ENCODE measurements around the gene ZNF804A.
"Not testable (repeated sequence)": the region's sequence is repeated elsewhere in the genome, so short reads cannot be mapped to it uniquely, and the experiment has no call there.

Gene ZNF804A

DNA sequence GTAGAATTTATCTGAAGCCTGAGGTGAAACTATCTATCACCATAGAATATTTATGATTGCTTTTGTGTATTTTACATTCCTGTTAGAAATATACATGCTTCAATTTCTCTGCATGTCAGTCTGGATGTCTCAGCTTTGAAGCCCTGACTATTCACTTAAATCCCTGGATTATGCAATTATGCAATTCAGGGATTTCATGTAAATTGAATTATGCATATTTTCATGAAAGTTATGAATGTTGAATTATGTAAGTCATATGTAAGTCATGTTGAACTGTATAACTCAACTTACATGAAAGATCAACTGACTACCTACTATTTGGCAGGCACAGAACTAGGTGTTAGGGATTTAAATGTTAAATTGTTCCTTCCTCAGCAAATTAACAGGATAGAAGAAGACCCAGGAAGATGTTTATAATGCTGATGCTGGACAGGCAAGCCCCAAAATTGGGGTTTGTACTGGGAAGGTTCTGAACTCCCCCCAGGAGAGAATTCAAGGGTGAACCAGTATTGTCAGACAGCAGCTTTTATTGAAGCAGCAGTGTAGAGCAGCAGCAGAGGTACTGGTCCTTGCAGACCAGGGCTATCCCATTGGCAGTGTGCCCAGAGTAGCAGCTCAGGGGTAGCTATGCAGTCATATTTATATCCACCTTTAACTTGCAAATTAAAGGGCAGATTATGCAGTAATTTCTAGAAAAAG is 236.5 kb downstream of the ZNF804A start:
- no peak for DNase-seq (ENCODE audit: low read depth)

DNA sequence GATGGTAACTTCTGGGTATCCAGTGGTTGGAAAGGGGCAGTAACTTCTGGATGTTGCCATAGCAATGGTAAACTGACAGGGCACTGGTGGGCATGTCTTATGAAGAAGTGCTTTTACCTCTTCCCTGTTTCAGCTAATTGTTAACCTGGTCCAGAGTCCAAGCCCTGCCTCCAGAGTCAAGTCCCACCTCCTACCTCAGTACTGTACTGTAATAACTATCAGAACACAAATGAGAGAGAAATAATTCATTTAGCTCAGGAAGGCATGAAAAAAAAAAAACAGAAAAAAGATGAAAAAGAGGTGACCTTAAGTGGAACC is 237.0 kb downstream of the ZNF804A start:
- no peak for DNase-seq (ENCODE audit: low read depth)

DNA sequence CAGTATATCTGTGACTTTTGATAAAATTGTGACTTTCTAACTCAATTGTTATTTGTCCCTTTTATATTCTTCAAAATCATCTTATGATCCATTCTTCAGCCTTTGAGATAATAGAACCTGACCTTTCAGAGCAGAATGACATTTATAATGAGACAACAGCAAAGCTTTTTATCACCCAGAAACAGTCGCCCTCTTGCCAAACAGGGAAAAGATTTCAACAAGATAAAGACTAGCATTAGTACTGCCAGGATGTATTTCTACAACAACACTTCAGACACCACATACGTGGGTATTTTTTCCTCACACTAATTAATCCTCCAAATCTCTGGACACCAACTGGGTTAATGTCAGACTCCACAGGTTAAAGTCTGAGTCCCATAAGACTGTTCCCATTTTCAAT is 249.0 kb downstream of the ZNF804A start:
- DNase-seq (ENCODE audit: low read depth), result no peak

DNA sequence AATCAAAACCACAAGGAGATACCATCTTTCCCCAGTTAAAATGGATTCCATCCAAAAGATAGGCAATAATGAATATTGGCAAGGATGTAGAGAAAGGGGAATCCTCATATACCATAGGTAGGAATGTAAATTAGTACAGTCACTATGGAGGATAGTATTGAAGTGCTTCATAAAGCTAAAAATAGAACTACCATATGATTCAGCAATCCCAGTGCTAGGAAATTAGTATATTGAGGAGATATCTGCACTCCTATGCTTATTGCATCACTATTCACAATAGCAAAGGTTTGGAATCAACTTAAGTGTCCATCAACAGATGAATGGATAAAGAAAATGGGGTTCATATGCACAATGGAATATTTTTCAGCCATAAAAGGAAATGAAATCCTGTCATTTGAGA is 251.2 kb downstream of the ZNF804A start:
- no peak for DNase-seq (ENCODE audit: low read depth)

DNA sequence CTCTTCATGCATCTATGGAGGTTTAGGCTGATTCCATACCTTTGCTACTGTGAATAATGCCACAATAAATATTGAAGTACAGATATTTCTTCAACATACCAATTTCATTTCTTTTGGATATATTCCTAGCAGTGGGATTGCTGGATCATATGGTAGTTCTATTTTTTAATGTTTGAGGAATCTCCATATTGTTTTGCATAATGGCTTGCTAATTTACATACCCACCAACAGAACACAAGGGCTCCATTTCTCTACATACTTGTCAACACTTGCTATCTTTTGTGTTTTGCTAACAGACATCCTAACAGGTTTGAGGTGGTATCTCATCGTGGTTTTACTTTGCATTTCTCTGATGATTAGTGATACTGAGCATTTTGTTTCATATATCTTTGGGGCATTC is 253.2 kb downstream of the ZNF804A start:
- no peak for DNase-seq (ENCODE audit: low read depth)

DNA sequence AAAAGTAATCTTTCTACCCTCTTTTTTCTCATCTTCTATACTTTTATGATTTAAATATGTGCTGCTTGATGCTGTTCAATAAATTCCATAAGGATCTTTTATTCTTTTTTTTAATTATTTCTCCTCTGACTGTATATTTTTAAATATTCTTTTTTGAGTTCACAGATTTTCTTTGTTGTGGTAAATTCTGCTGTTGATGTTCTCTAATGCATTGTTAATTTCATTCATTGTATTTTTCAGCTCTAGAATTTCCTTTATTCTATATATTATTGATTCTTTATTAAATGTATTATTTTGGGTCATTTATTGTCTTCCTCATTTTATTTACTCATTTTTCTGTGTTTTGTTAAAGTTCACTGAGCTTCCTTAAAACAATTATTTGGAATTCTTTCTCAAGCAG is 260.9 kb downstream of the ZNF804A start:
- DNase-seq (ENCODE audit: low read depth), result no peak

DNA sequence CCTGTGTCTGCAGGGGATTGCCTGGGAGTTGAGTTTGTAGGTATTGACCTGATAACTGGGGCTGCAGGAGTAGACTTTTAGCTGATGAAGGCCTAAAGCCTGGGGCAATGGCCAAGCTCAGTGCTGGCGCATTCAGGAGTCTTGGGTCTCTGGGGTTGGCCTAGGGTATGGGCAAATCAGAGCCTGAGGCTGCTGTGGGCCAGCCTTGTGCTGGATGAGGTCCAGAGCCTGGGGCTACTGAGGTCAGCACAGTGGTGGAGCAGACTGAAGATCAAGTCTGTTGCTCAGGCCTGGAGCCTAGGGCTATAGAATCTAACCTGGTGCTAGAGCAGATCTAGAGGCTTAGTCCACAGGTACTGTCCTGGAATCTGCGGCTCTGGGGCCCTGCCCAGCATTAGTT is 262.4 kb downstream of the ZNF804A start:
- DNase-seq (ENCODE audit: low read depth), result no peak

DNA sequence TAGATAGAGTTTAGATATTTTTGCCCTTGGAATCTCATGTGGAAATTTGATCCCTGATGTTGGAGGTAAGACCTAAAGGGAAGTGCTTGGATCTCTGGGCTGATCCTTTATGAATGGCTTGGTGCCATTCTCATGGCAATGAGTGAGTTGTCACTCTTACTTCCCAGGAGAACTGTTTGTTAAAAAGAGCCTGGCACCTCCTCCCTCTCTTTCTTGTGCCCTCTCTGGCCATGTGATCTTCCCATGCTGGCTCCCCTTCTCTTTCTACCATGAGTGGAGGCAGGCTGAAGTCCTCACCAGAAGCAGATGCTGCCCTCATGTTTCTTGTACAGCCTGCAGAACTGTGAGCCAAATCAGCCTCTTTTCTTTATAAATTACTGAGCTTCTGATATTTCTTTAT is 276.9 kb downstream of the ZNF804A start:
- DNase-seq (ENCODE audit: low read depth), result no peak

DNA sequence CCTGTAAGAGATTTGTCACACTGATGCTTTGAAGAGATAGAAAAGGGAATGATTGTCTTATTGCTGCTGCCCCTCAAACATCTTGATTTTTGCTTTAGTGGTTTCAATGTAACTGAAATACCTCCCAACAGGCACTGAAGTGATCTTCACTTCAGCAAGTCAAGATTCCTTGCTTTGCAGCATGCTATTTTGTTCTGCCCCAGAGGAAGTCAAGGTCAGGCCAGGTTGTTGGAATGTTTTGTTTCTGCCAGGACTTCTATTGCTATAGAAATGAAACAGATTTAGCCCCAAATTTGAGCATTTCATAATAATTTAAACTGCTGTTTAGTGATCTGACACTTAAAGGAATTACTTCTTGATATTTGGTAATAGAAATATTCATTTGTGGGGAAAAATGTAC is 277.6 kb downstream of the ZNF804A start:
- no peak for DNase-seq (ENCODE audit: low read depth)

DNA sequence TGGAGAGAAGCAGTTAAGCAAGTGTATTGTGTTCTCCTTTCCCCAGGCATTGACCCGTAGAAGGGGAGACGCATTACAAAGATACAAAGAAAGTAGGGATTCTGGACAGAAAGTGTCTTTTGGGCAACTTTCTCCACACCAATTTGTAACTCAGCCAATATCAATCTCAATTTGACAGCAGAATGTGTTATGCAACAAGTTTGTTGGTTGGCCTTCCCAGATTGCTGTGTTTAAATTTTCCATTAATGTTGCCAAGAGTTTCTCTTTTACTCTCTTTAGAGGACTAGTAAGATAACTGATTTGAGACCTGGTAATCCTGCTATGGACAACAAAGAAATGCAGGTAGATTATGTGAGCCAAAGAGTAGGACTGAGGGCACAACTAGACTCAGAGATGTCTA is 279.6 kb downstream of the ZNF804A start:
- no peak for DNase-seq (ENCODE audit: low read depth)

DNA sequence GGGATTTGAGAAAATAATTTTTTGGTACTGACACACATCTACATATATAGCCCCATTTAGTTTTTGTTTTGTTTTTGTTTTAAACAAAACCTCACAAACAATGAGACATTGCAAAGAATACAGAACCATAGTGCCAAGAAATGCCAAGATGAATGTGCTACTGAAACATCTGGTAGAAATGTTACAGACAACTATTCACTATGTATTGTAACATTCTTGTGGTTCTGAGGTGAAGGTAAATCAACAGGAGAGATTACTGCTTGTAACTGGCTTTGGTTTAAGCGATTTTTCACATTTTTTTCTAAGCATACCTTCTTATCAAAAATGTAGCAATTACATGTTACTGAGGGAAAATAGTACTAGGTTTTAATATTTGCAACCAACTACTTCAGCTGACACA is 281.3 kb downstream of the ZNF804A start:
- DNase-seq (ENCODE audit: low read depth), result no peak

DNA sequence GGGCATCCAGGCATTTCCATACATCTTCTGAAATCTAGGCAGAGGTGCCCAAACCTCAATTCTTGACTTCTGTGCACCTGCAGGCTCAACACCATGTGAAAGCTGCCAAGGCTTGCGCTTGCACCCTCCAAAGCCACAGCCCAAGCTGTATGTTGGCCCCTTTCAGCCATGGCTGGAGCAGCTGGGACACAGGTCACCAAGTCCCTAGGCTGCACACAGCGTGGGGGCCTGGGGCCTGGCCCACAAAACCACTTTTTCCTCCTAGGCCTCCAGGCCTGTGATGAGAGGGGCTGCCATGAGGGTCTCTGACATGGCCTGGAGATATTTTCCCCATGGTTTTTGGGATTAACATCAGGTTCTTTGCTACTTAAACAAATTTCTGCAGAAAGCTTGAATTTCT is 288.3 kb downstream of the ZNF804A start:
- not testable (repeated sequence) for DNase-seq (ENCODE audit: low read depth)

DNA sequence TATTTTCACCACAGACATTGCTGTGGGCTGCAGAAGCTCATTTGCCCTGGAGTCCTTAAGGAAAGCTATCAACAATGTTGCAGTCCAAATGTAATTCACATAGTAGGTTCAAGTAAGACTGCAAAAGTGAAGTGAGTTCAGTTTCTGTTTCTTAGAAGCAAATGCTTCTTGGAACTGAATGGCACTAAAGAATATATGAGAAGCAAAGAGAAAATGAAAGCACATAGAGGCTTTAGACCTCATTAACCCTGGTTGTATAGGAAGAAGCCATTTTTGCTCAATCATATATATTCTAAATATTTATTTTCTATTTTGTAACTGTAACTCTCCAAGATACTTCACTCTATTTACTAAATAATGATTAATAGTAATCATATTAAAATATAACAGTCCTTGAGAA is 292.0 kb downstream of the ZNF804A start:
- DNase-seq (ENCODE audit: low read depth), result no peak

DNA sequence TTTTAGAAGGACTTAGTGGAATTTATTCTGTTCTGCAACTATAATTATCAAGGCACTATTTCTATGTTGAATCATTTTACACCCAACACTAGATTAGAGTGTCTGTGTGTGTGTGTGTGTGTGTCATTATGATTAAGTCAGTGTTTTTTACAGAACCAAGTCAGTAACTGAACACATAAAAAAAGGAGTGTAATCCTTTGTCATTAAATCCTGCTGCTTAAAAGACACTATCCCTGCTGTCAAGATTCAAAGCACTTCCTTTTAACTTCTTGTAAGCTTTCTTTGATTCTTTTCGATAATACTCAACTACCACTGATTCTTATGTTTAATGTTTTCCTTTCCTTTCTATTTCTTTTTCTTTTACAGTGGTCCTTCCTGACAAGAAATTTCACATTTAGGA is 306.7 kb downstream of the ZNF804A start:
- no peak for DNase-seq (ENCODE audit: low read depth)

DNA sequence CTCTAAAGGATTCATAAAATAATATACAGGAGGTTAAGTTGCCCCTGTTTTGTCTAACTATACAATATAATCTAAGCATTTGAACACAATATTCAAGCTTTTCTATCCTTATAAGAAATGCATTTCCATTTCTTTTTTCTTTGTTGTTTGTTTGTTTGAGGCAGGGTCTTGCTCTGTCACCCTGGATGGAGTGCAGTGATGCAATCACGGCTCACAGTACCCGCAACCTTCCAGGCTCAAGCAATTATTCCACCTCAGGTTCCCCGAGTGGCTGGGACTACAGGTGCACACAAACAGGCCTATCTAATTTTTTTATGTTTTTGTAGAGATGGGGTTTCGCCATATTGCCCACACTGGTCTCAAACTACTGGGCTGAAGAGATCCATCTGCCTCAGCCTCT is 307.8 kb downstream of the ZNF804A start:
- DNase-seq (ENCODE audit: low read depth), result no peak

DNA sequence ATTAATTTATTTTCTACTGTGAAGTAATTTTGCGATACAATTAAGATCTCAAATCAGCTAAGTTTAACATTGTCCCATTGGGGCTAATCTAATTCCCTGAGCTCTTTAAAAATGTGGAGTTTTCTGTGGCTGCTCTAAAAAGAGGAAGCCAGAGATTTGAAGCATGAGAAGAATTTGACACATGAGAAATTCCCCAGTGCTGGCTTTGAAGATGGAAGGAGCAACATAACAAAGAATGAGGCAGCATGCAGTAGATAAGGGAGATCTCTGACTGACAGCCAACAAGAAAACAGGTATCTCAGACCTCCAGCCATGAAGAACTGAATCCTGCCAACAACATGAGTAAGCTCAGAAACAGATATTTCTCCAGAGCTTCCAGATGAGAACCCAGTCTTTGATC is 308.4 kb downstream of the ZNF804A start:
- DNase-seq (ENCODE audit: low read depth), result no peak

DNA sequence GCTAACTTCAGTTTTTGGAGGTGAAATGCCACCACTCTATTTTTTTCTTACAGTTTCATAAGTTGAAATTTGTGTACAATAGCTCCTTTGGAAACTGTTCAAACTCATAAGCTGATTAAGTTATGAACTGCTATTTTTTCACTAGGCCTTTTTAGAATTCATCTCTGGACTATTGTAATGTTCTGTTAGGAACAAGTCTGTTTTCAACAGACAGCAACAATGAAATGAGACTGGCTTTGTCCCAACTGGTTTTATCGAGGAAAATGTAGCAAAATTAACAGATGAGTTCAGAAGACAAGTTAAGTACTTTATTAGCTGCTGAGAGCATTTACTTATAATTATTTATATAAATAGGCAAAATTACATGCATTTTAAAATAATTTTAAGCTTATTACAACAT is 310.6 kb downstream of the ZNF804A start:
- no peak for DNase-seq (ENCODE audit: low read depth)

DNA sequence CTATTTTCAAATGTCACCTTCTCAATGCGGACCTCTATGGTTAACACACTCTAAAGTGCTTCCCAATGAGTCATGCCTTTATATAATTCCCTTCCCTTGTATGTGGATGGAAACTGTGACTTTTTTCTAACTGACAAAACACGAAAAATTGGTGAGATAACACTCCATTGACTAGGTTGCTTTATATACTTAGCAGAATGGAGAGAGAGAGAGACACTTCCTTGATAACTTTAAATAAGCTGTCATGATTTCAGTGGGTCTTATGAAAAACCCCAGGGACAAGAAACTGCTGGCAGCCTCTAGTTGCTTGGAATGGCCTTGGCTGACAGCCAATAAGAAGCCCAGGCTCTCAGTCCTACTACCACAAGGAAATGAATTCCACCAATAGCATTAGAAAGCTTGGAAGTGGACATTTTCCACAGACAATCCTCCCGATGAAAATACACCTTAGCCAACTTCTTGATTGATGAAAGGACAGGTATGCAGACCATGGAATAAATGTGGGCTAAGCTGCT is 322.2 kb downstream of the ZNF804A start:
- DNase-seq (ENCODE audit: low read depth), result no peak

DNA sequence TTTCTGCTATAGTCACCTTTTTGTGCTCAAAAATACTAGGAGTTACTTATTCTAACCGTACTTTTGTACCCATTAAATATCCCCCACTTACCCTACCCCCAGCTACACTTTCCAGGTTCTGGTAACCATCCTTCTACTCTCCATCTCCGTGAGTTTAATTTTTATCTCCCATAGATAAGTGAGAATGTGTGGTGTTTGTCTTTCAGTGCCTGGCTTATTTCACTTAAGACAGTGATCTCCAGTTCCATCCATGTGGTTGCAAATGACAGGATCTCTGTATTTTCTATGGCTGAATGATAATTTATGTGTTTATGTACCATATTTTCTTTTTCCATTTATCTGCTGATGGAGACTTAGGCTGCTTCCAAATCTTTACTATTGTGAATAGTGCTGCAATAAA is 323.3 kb downstream of the ZNF804A start:
- no peak for DNase-seq (ENCODE audit: low read depth)

DNA sequence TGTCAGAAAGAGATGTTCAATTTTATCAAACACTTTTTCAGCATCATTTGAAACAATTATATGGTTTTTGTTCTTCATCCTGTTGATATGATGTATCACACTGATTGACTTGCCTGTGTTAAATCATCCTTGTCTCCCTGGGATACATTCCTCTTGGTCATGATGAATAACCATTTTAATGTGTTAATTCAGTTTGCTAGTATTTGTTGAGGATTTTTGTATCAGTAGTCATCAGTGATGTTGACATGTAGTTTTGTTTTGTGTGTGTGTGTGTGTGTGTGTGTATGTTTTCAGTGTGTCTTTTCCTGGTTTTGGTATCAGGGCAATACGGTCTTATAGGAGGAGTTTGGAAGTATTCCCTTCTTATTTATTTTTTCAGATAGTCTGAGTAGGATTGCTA is 325.4 kb downstream of the ZNF804A start:
- no peak for DNase-seq (ENCODE audit: low read depth)

DNA sequence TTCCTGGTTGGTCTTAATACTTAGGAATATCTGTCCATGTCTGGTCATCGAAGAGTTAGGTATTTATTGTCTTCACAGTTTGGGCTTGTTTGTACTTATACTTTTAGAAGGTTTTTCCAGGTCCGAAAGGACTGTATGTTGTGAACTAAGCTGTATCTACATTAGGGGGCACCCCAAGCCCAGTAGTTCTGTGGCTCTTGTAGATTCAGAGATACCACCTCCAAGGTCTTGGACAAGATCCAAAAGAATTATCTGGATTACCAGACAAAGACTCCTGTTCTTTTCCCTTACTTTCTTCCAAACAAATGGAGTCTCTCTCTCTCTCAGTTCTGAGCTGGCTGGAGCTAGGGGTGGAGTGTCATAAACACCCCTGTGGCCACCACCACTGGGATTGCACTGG is 328.7 kb downstream of the ZNF804A start:
- no peak for DNase-seq (ENCODE audit: low read depth)

DNA sequence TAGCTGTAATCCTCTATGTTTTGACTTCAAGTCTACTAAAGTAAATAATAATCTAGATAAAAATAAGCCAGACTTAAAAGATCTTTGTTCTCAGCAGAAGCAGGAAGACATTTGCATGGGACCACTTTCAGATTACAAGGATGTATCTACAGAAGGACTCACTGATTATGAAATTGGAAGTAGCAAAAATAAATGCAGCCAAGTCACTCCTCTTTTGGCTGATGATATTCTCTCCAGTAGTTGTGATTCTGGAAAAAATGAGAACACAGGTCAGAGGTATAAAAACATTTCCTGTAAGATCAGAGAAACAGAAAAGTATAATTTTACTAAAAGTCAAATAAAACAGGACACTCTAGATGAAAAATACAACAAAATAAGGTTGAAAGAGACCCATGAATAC is 338.4 kb downstream of the ZNF804A start:
- no peak for DNase-seq (ENCODE audit: low read depth)

DNA sequence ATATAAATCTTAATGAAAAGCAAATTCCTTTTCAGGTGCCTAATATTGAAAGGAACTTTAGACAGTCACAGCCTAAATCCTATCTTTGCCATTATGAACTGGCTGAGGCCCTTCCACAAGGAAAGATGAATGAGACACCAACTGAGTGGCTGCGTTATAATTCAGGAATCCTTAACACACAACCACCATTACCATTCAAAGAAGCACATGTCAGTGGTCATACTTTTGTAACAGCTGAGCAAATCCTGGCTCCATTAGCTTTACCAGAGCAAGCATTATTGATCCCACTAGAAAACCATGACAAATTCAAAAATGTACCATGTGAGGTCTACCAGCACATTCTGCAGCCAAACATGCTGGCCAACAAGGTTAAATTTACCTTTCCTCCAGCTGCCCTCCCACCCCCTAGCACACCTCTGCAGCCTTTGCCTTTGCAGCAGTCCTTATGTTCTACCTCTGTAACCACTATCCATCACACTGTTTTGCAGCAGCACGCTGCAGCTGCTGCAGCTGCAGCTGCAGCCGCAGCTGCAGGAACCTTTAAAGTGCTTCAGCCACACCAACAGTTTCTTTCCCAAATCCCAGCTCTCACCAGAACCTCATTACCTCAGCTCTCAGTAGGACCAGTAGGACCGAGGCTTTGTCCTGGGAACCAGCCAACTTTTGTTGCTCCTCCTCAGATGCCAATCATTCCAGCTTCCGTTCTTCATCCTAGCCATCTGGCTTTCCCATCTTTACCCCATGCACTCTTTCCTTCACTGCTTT is 340.1 kb downstream of the ZNF804A start:
- DNase-seq (ENCODE audit: low read depth), result no peak

DNA sequence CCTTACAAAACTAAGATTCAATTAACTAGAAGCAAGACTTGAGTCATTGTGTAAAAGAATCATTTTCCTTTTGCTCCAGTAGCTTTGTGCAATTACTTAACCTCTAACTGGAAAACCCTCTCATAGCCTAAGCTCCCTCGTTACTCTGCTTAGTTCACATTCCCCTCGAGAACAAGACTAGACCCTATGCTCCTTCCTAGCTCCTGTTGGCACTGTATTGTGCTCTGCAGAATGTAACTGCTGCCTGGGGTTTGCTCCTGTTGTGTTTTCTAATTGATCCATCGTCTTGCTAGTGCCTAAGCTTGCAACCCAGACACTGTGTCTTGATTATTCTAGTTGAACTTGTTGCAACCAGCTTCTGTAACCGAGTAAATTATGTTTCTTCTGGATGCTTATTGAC is 347.0 kb downstream of the ZNF804A start:
- DNase-seq (ENCODE audit: low read depth), result no peak
